OCI-LY7 (cell line): ENCODE measurements around the gene MTUS2. TPM values are rescaled to one million over a fixed set of nuclear protein-coding genes. Genes with fewer than 3 reads are reported as not detected.

Source experiments
- BruUV-seq: library from RNA; stranded (reverse); fragments of 400-500 nt; replicated peaks from 2 replicates; lab custom pipeline; 2021; lab: Mats Ljungman, UMichigan
- CTCF ChIA-PET: fragments of 300-600 bp; sonication (Branson Sonifier 250); formaldehyde crosslinking; loops from one replicate; lab custom pipeline; 2022; ENCODE audit warnings: antibody characterized with exemption; ENCODE audit not compliant: unreplicated experiment; lab: Charles Lee
- POLR2A ChIA-PET: fragments of 300-600 bp; sonication (Branson Sonifier 250); formaldehyde crosslinking; loops from one replicate; lab custom pipeline; 2022; ENCODE audit warnings: antibody characterized with exemption; lab: Charles Lee
- DNase-seq: peaks from one replicate; pipeline ENCODE4 v3.0.0-alpha.2; 2015; ENCODE audit warnings: low spot score
- H2AFZ ChIP-seq: fragments of 200-600 bp; sonication (generic), shearing (Covaris generic); 2 replicates; pipeline ENCODE4 v1.6.1; 2014; ENCODE audit warnings: mild to moderate bottlenecking, antibody characterized with exemption, low read length, moderate library complexity
- H3K27ac ChIP-seq: fragments of 200-600 bp; sonication (generic); 2 replicates; pipeline ENCODE4 v1.5.1; 2014; ENCODE audit warnings: mixed run types, low read depth, mild to moderate bottlenecking, moderate library complexity, low read length, inconsistent platforms; ENCODE audit not compliant: poor library complexity, severe bottlenecking
- H3K36me3 ChIP-seq: fragments of 200-600 bp; sonication (generic); 2 replicates; pipeline ENCODE4 v1.6.1; 2014; ENCODE audit warnings: mild to moderate bottlenecking, antibody characterized with exemption, low read length, moderate library complexity, mixed read lengths; ENCODE audit not compliant: insufficient read depth
- H3K4me1 ChIP-seq: fragments of 200-600 bp; sonication (generic); 2 replicates; pipeline ENCODE4 v1.5.1; 2014; ENCODE audit warnings: mild to moderate bottlenecking, low read length; ENCODE audit not compliant: insufficient read depth, poor library complexity, severe bottlenecking
- H3K4me2 ChIP-seq: fragments of 200-600 bp; sonication (generic); 2 replicates; pipeline ENCODE4 v1.6.1; 2014; ENCODE audit warnings: mild to moderate bottlenecking, low read length
- H3K4me3 ChIP-seq: fragments of 200-600 bp; sonication (generic); 2 replicates; pipeline ENCODE4 v1.5.1; 2014; ENCODE audit warnings: mild to moderate bottlenecking, low read depth, low read length; ENCODE audit not compliant: poor library complexity, severe bottlenecking
- H3K79me2 ChIP-seq: fragments of 200-600 bp; sonication (generic); 2 replicates; pipeline ENCODE4 v1.6.1; 2016; ENCODE audit warnings: low read depth, mild to moderate bottlenecking, low read length, moderate library complexity, mixed read lengths; ENCODE audit not compliant: insufficient read depth
- H3K9me2 ChIP-seq: fragments of 200-600 bp; sonication (generic); 2 replicates; pipeline ENCODE4 v1.6.1; 2016; ENCODE audit warnings: mild to moderate bottlenecking, low read length, mixed read lengths; ENCODE audit not compliant: insufficient read depth
- H3K9me3 ChIP-seq: fragments of 200-600 bp; sonication (generic); 2 replicates; pipeline ENCODE4 v1.6.1; 2014; ENCODE audit warnings: mild to moderate bottlenecking, mixed run types, low read length, mixed read lengths
- H4K20me1 ChIP-seq: fragments of 200-600 bp; sonication (generic); 2 replicates; pipeline ENCODE4 v1.6.1; 2014; ENCODE audit warnings: mild to moderate bottlenecking, antibody characterized with exemption, low read length, moderate library complexity, mixed read lengths; ENCODE audit not compliant: insufficient read depth
- EZH2phosphoT487 ChIP-seq: fragments of 200-600 bp; sonication (generic); IDR thresholded peaks from 2 replicates; pipeline ENCODE4 v1.6.1; 2018; ENCODE audit warnings: low read depth, borderline replicate concordance, mild to moderate bottlenecking, mixed run types, antibody characterized with exemption, low read length, moderate library complexity, mixed read lengths
- intact Hi-C: fragments of 100-400 bp; cut with micrococcal nuclease; formaldehyde crosslinking; loops from one replicate; pipeline ENCODE4 v1.10.0; 2022; ENCODE audit not compliant: unreplicated experiment
- total RNA-seq, 2 experiments: library from RNA; depleted of rRNA in 1 of 2; stranded (reverse); fragments of >200 nt in 1 of 2; shearing (Covaris generic) in 1 of 2; gene quantifications; 2 replicates each; pipeline ENCODE4 v1.2.3, GENCODE V29; 2014 to 2022
- TF ChIP-seq, protein P1 (sequence below): fragments of 200-600 bp; sonication (generic); conservative IDR thresholded peaks from 2 replicates; pipeline ENCODE4 v1.5.1; 2014; ENCODE audit warnings: mild to moderate bottlenecking, antibody characterized with exemption, low read length, moderate library complexity, mixed read lengths

Gene MTUS2
- total RNA-seq, 2 experiments from 2014 or later = 0.16 to 9.8 TPM

DNA sequence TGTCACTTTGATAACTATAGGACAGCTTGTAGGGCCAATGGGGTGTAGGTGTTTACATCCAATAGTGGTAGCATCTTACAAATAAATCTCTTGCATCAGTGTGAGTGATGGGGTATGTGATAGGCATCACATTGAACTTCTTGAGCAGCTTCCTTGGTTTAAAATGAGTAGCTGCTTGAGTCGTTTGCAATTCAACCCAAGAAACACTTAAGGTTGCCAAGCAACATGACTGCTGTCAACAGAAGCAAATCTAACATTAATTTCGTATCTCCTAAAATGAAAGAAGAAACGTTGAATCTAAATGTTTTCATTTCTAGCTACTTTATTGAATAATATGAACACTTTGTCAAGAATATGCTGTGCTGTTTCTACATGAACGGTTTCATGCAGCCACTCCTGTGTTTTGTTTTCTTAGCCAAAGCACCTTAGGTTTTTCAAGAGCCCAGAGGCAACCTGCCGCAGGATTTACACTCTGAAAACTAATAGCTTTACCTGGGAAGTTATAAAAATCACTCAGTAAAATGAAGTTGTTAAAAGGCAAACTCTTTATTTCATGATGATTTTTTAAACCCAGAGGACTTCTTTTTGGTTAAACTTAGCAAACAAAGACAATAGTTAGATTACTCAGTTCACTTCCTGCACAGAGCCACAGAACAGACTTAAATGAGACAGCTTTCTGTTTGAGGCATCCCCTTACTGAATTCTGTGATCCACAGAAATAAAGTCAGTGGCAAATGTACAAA, 305.2 kb downstream of the MTUS2 start:
- intact Hi-C loops = no loop called here
- CTCF ChIA-PET = no interaction called here
- POLR2A ChIA-PET = interaction anchor here (0.6 to 1.3 kb wide), 4 partner anchors 10 to 139 kb away, joined by 3 read pairs; no protein-coding TSS in a partner anchor

DNA sequence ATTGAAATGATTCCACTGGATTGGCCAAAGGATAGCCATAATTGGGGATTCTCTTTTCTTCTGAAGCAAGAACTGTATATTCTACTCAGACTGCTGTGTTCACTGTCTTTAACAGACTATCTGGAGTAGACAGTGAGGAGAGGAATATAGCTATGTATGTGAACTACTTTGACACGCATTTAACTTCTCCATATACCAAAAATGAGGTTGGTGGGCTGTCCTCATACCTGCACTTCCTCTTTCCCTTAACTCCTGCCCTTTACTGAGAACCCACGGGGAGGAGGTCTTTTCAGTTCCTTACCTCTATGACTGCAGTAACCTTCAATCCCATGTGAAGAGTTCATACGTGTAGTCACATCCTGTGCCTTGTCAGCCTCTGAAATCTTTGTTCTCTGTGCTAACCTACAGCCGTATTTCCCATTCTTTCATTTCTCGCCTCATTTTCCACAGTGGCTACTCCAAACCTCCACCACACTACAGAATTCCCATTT, 305.8 kb downstream of the MTUS2 start:
- Histone ChIP-seq H2AFZ (no peak overlapping the region), H3K4me2 (no peak overlapping the region), H3K4me3 (no peak overlapping the region), H3K4me1 (no peaks in the 10 kb centered on the region), H3K9me2 (no peaks in the 10 kb centered on the region), H3K27ac (no peak overlapping the region), H3K9me3 (no peaks in the 10 kb centered on the region), H4K20me1 (no peaks in the 10 kb centered on the region), H3K79me2 (no peaks in the 10 kb centered on the region), H3K36me3 (no peaks in the 10 kb centered on the region)
- POLR2A ChIA-PET = interaction anchor here (0.8 to 1.3 kb wide), 2 partner anchors 10 to 11 kb away, joined by 3 read pairs; no protein-coding TSS in a partner anchor
- BruUV-seq = no TSS peak
- DNase-seq = no peak
- CTCF ChIA-PET = no interaction called here
- intact Hi-C loops = no loop called here
- TF ChIP-seq EZH2phosphoT487 = no peak

More for the DNA sequence above, 305.2 kb downstream of the MTUS2 start:
- Histone ChIP-seq H3K4me1 (no peaks in the 10 kb centered on the region), H3K9me2 (no peaks in the 10 kb centered on the region), H3K36me3 (no peaks in the 10 kb centered on the region), H2AFZ (no peak overlapping the region), H3K4me2 (no peak overlapping the region), H4K20me1 (no peaks in the 10 kb centered on the region), H3K27ac (no peak overlapping the region), H3K79me2 (no peaks in the 10 kb centered on the region), H3K9me3 (no peaks in the 10 kb centered on the region), H3K4me3 (no peak overlapping the region)
- TF ChIP-seq, protein P1, sequence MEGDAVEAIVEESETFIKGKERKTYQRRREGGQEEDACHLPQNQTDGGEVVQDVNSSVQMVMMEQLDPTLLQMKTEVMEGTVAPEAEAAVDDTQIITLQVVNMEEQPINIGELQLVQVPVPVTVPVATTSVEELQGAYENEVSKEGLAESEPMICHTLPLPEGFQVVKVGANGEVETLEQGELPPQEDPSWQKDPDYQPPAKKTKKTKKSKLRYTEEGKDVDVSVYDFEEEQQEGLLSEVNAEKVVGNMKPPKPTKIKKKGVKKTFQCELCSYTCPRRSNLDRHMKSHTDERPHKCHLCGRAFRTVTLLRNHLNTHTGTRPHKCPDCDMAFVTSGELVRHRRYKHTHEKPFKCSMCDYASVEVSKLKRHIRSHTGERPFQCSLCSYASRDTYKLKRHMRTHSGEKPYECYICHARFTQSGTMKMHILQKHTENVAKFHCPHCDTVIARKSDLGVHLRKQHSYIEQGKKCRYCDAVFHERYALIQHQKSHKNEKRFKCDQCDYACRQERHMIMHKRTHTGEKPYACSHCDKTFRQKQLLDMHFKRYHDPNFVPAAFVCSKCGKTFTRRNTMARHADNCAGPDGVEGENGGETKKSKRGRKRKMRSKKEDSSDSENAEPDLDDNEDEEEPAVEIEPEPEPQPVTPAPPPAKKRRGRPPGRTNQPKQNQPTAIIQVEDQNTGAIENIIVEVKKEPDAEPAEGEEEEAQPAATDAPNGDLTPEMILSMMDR = no peak
- TF ChIP-seq EZH2phosphoT487 = no peak
- BruUV-seq = no TSS peak
- DNase-seq = no peak

DNA sequence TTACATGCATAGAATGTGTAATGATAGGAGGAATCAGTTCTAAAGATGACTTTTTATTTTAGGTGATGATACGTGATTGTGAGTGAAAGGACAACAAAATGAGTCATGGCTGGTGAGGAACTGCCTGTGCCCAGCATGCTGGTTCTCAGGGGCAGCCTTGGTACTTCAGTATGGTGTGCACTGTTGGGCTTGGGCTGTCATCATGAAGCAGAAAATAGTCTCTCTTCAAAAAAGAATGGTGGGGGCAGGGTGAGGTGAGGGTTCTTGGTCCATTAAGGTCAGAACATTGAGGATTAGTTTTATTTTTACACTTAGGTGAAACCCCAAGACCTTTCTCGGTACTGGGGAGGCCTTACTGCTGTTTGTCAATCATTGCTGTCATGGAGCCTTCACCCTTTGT, 309.5 kb downstream of the MTUS2 start:
- POLR2A ChIA-PET = no interaction called here
- BruUV-seq = no TSS peak
- intact Hi-C loops = no loop called here

More for the DNA sequence above, 309.5 kb downstream of the MTUS2 start:
- Histone ChIP-seq H3K79me2 (no peaks in the 10 kb centered on the region), H3K4me3 (no peak overlapping the region), H3K4me2 (no peak overlapping the region), H3K36me3 (no peaks in the 10 kb centered on the region), H3K9me2 (no peaks in the 10 kb centered on the region), H2AFZ (no peak overlapping the region), H3K4me1 (no peaks in the 10 kb centered on the region), H3K27ac (no peak overlapping the region), H4K20me1 (no peaks in the 10 kb centered on the region), H3K9me3 (no peaks in the 10 kb centered on the region)
- CTCF ChIA-PET = no interaction called here
- TF ChIP-seq, protein P1 = no peak
- no peak for TF ChIP-seq EZH2phosphoT487
- DNase-seq = no peak
